NCI-H2107 treated with DMSO at 0.1 percent for 48 hours (cell line): ENCODE results near the gene OXCT1.
"Not testable (repeated sequence)": the region's sequence is repeated elsewhere in the genome, so short reads cannot be mapped to it uniquely, and the experiment has no call there.

Experiments
- DNase-seq: peaks from one replicate; lab custom pipeline; 2025; ENCODE audit not compliant: unreplicated experiment; lab: John Stamatoyannopoulos, UW

OXCT1 gene

DNA sequence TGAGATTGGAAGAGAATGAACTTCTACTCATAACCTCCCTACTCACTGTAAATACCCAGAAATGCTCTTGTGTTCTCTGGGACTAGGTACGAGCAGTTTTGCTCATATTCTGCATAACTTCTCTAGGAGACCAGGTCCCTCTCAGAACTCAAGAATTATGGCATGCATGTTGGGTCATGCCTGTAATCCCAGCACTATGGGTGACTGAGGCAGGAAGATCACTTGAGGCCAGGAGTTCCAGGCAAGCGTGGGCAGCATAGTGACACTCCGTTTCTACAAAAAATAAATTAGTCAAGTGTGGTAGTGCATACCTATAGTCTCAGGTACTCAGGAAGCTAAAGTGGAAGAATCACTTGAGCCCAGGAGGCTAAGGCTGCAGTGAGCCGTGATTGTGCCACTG lies 141.9 kb downstream of the OXCT1 start:
- DNase-seq: no peak

DNA sequence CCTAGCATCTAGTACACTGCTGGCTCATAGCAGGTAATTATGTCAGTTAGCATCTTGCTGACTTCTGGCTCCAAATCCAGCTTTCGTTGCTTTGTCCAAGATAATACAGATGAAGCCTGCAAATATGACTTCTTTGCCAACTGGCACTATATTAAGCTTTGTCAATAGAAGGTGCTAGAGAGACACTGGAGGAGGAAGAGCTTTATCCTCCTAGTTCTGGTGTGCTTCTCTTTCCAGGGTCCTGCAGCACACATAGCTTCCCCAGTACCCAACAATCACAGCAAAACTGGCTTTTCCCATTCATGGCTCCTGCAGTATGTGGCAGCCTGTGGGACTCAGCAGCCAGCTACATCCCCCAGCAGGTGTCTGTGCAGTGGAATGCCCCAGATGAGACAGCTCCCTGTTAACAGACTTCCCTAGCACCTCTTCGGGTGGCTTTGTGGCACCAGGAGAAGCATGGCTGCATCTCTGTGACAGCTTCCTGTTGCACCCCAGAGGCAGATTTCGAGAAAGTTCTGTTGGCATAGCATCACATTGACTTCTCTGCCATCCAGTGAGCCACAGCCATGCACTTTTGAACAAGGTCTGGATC lies 147.8 kb downstream of the OXCT1 start:
- no peak for DNase-seq

DNA sequence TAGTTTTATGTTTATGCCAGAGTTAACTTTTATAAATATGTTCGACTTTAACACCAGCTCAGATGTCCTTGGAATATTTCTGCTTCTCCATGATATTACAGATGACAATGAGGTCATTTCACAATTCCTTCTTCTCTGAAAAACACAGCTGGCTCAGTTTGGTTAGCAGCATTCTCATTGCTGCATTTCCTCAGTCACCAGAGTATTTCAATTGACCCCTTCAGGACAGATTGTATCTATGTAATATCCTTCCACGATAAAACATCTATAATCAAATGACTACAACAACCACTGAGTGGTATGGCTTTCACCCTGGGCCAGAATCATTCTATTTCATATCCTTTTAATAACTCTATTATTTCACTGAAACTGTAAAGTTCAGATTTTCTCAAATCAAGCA lies 148.7 kb downstream of the OXCT1 start:
- DNase-seq: no peak

DNA sequence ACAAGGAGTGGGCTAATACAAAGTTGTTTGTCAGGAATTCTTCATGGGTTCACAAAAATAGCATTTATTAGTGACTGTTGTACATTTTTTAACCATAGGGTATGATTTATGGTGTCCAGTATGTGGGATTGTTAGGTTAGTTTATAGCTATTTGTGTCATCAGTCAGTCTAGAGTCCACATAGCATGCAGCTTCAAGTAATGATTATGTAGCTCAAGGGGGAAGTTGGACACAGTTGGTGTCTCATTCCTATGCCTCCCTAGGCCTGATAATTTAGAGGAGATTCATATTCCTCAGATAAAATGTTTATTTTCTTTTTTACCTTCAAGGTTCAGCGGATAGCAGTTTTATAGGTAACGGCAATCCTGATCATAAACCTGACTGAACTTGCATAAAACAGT lies 153.8 kb downstream of the OXCT1 start:
- DNase-seq: no peak

DNA sequence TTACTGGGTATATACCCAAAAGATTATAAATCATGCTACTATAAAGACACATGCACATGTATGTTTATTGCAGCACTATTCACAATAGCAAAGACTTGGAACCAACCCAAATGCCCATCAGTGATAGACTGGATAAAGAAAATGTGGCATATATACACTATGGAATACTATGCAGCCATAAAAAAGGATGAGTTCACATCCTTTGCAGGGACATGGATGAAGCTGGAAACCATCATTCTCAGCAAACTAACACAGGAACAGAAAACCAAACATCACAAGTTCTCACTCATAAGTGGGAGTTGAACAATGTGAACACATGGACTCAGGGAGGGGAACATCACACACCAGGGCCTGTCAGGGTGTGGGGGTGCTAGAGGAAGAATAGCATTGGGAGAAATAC lies 155.8 kb downstream of the OXCT1 start:
- DNase-seq: not testable (repeated sequence)

DNA sequence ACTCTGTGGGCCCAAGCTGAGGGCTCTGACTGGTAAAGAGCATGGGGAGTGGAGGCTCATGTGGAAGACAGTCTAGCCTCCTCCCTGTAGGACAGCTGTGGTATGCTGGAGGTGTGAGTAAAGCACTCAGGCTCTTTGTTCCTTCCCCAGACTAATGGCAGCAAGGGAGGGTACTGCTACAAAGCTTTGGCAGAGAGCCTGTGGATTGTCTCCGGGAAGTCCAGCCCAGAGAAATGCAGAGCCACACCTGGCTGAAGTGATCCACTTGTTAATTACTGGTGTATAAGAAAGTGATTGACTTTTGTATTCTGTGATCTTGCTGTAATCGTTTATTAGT lies 161.7 kb downstream of the OXCT1 start:
- no peak for DNase-seq

DNA sequence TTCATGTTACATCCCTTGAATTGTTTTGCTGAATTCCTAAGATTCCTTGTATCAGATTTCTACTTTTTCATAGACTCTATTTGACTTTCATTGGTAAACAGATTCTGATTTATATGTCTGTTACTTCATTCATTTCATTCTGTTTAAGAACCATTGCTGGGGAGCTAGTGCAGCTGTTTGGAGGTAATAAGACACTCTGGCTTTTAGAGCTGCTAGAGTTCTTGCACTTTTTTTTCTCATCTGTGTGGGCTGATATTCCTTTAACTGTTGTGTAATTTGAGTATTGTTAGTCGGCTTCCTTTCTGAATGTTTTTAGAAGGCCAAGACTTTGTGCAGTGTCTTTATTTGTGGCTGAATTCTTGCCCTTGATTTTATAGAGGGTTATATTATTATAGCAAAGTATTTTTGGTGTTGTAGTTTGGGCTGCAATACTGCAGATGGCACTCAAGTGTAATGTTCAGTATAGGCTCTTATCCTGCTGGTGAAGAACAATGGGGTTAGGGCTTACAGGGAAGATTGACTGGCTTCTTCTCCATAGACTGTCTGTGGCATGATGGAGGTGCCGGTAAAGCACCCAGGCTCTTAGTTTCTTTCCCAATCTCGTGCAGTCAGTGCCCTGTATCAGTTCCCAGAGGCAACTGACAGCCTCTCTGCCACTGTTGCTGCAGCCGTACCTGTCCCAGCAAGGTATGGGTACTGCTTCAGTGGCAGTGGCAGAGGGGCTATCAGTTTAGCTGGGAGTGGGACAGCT lies 162.2 kb downstream of the OXCT1 start:
- no peak for DNase-seq

DNA sequence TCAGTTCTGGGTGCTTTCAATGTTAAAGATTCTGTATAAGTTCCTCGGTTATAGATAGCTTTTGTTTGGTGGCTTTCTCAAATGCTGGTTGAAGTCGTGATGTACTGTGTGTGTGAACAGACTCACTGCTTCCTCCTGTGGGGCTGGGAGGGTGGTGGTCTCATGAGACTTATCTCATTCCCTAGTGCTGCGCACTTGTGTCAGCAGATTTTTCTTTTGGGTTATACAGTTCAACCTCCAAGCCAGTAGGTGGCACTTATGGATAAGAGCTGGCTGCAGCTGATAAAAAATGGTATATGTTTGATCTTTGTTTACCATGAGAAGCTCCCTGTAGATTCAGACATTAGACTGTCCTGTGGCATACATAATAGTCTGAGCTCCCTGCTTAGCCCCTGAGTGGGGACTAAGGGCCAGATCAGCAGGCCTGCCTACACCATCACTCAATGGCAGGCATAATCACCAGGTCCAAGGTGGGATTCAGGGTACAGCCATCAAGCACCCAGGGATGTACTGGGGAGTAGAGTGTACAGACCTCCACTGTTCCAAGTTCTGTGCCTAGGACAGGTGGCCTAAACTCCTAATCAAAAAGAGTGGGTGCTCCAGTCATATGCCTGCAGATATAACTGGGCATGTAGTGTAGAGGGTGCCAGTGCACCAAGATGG lies 174.2 kb downstream of the OXCT1 start:
- no peak for DNase-seq

DNA sequence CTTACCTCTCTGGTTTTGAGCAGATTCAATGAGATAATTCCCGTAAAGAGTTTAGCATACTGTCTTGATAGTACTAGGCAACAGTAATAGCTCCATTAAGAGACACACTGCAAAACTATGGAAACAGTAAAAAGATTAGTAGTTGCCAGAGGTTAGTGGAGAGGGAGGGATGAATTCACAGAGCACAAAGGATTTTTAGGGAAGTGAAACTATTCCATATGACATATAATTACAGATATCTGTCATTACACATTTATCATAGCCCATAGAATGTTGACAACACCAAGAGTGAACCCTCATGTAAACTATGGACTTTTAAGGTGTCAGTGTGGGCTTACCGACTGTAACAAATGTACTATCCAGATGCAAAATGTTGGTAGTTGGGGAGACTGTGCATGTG lies 183.5 kb downstream of the OXCT1 start:
- no peak for DNase-seq

DNA sequence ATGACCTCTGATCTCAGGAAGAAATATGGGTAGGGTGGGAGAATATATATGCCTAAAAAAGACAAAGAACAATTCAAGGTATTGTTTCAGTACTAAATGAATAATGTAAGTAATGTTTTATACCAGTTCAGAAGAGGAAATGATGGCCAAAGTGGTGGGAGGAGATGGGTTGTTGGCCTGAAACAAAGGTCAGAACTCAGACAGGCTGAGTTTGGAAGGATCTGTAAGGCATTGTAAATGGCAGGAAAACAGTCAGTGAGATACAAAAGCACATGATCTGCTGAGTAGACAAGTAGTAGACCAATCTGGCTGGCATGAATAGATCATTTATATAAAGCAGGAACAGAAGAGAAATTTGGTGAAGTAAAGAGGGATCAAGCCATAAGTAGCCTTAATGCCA lies 184.0 kb downstream of the OXCT1 start:
- DNase-seq: no peak

DNA sequence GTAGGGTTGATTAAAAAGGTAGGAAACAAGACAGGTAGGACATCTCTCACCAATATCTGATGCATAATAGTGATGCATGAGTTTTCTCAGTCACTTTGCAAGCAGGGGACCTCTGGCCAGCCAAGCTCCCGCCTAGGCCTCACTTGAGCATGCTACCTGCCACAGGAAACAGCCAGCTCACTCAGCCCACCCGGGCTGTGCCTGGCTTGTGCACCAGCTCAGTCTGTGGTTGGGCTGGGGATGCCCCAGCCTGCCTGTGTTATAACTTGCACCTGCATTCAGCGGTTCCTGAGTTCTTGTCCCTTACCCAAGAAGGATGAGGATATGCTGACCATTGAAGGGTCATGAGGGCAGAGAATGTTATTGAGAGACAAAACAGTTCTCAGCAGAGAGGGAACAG lies 187.0 kb downstream of the OXCT1 start:
- DNase-seq: no peak

DNA sequence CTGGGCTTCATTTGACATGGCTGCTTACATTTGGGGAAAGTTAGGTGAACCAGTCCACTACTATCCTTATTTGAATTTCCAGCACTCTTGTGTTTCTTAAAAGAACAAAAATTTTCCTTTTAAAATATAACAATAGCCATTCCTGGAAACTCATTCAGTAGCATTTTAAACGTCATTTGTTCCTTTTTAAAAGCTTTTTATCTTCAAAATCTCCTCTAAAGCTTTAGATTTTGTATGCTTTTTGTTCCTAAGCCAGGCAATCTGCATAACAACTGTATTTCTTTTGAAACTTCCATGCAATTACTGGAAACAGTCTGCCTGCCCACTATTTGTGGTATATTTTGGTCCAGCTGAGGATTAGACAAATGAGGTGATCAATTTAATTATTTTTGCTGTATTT lies 187.6 kb downstream of the OXCT1 start:
- DNase-seq: no peak

DNA sequence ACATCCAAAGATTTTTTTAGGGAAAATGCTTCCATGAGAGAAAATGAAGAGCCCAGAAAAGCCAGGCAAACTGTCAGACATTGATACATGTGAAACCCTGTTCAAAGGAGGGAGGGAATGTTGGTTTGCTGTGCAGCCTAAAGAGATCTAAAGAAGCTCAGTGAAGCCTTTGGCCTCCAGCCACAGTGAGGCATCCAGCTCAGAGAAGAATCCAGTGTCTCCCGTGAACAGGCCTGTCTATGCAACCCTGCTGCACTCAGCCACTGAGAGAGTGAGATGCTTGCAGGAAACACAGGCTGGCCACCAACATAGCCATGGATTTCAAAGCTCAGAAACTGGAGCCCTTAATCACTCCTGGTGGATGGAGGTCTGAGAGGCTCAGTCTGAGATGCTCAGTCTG lies 188.4 kb downstream of the OXCT1 start:
- no peak for DNase-seq
